ENCODE data around the gene SFTPA1.

DNA sequence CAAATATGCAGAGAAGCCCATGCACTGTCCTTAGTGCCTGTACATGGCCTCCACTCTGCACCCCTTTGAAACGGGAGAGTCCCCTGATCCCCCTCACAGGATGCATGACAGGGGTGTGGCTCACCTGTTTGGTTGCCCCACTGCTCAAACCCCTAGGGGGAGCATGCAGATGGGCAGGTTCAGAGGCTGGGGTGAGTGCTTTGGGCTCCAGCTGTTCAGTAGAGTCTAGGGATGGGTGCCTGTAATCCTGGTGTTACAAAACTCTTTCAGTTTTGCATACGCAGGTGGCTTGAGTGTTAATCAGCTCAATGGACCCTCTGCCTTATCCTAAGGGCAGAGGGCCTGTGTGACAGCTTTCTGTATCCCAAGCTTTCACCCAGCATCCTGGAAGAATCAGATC is 7.8 kb upstream of the SFTPA1 start:
- TF ChIP-seq EZH2 (IDR thresholded peaks at IDR 0.05; ENCODE audit: borderline replicate concordance, insufficient read depth, low read depth, low read length, poor library complexity, severe bottlenecking), result no peak
- TF ChIP-seq, protein P1, sequence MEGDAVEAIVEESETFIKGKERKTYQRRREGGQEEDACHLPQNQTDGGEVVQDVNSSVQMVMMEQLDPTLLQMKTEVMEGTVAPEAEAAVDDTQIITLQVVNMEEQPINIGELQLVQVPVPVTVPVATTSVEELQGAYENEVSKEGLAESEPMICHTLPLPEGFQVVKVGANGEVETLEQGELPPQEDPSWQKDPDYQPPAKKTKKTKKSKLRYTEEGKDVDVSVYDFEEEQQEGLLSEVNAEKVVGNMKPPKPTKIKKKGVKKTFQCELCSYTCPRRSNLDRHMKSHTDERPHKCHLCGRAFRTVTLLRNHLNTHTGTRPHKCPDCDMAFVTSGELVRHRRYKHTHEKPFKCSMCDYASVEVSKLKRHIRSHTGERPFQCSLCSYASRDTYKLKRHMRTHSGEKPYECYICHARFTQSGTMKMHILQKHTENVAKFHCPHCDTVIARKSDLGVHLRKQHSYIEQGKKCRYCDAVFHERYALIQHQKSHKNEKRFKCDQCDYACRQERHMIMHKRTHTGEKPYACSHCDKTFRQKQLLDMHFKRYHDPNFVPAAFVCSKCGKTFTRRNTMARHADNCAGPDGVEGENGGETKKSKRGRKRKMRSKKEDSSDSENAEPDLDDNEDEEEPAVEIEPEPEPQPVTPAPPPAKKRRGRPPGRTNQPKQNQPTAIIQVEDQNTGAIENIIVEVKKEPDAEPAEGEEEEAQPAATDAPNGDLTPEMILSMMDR (IDR thresholded peaks at IDR 0.05), result no peak
